GM12878 (cell line): ENCODE data around the gene RAB31. TPM values are rescaled to one million over a fixed set of nuclear protein-coding genes. Genes with fewer than 3 reads are reported as not detected.

Experiments
- ATAC-seq: fragments of 200-7000 bp; cut with Tn5 transposase; 3 replicates; pipeline ENCODE4 v1.9.1; 2020; ENCODE audit warnings: mild to moderate bottlenecking, moderate library complexity
- BruUV-seq: library from RNA; stranded (reverse); fragments of 400-500 nt; replicated peaks from 2 replicates; lab custom pipeline; 2021; lab: Mats Ljungman, UMichigan
- CTCF ChIA-PET: fragments of 300-600 bp; sonication (Branson Sonifier 250); formaldehyde crosslinking; extraction: SDS; loops from one replicate; lab custom pipeline; 2021; ENCODE audit warnings: inconsistent platforms; lab: Yijun Ruan, JAX
- POLR2A ChIA-PET: fragments of 350-600 bp; formaldehyde crosslinking; extraction: SDS; loops from one replicate; lab custom pipeline; 2021; ENCODE audit warnings: inconsistent platforms; lab: Charles Lee
- RAD21 ChIA-PET: fragments of 300-600 bp; sonication (Branson Sonifier 250); formaldehyde crosslinking; loops from one replicate; lab custom pipeline; 2023; ENCODE audit warnings: antibody characterized with exemption; ENCODE audit not compliant: unreplicated experiment; lab: Charles Lee
- SMC1A ChIA-PET: fragments of 300-600 bp; sonication (Branson Sonifier 250); formaldehyde crosslinking; loops from one replicate; lab custom pipeline; 2023; ENCODE audit not compliant: unreplicated experiment, uncharacterized antibody; lab: Charles Lee
- DNase-seq: peaks from one replicate; pipeline ENCODE4 v3.0.0-alpha.2; 2011; ENCODE audit warnings: low read depth, low spot score
- FAIRE-seq: peaks from 3 replicates; lab custom pipeline; 2011; peaks lifted over from hg19 to GRCh38; lab: Jason Lieb, UNC
- H2AFZ ChIP-seq: 2 replicates; pipeline ENCODE4 v1.6.0; 2011; ENCODE audit warnings: low read depth, low read length, control low read depth; ENCODE audit not compliant: control insufficient read depth
- H3K27ac ChIP-seq: 2 replicates; pipeline ENCODE4 v1.5.1; 2011; ENCODE audit warnings: control low read depth; ENCODE audit not compliant: control insufficient read depth, insufficient read depth
- H3K27me3 ChIP-seq, 2 experiments: replicated peaks in 1 of 2; 2 replicates each; pipeline versions ENCODE4 v1.6.0 to v1.6.1; 2011; ENCODE audit warnings: low read length in 1 of 2; ENCODE audit not compliant: control insufficient read depth in 2 of 2, insufficient read depth in 2 of 2
- H3K36me3 ChIP-seq, 2 experiments: 2 replicates each; pipeline ENCODE4 v1.5.1; 2011; ENCODE audit warnings: low read length in 1 of 2; ENCODE audit not compliant: control insufficient read depth in 2 of 2, insufficient read depth in 2 of 2
- H3K4me1 ChIP-seq: 2 replicates; pipeline ENCODE4 v1.6.1; 2011; ENCODE audit warnings: mild to moderate bottlenecking, low read length, moderate library complexity, mixed read lengths; ENCODE audit not compliant: control insufficient read depth, insufficient read depth
- H3K4me2 ChIP-seq: 2 replicates; pipeline ENCODE4 v1.6.0; 2011; ENCODE audit warnings: control low read depth; ENCODE audit not compliant: control insufficient read depth, insufficient read depth
- H3K4me3 ChIP-seq: fragments of 200-600 bp; sonication (generic); 2 replicates; pipeline ENCODE4 v1.5.1; 2016
- H3K79me2 ChIP-seq: 2 replicates; pipeline ENCODE4 v1.6.0; 2011; ENCODE audit warnings: low read length; ENCODE audit not compliant: control insufficient read depth, insufficient read depth
- H3K9ac ChIP-seq: 2 replicates; pipeline ENCODE4 v1.8.0; 2011; ENCODE audit warnings: low read length, control low read depth, mixed read lengths; ENCODE audit not compliant: control insufficient read depth, insufficient read depth
- H3K9me3 ChIP-seq: replicated peaks from 3 replicates; pipeline ENCODE4 v1.5.1; 2011; ENCODE audit warnings: mild to moderate bottlenecking, low read length; ENCODE audit not compliant: control insufficient read depth, insufficient read depth
- H4K20me1 ChIP-seq: 2 replicates; pipeline ENCODE4 v1.6.0; 2011; ENCODE audit not compliant: control insufficient read depth, insufficient read depth
- CHD2 ChIP-seq: IDR thresholded peaks from 2 replicates; pipeline ENCODE4 v1.6.1; 2011; ENCODE audit warnings: low read depth, low read length, improper control_type of control experiment, borderline replicate concordance
- EGR1 ChIP-seq, 2 experiments: IDR thresholded peaks; 1 replicate in 1 of 2; 2 replicates in 1 of 2; pipeline ENCODE4 v1.6.1; 2011 to 2012; ENCODE audit warnings: low read depth in 2 of 2, low read length in 2 of 2, borderline replicate concordance in 1 of 2, mild to moderate bottlenecking in 1 of 2, moderate library complexity in 1 of 2
- GABPA ChIP-seq: IDR thresholded peaks from 2 replicates; pipeline ENCODE4 v1.6.1; 2014; ENCODE audit warnings: antibody characterized with exemption, low read depth, mild to moderate bottlenecking, inconsistent platforms
- MEF2A ChIP-seq: IDR thresholded peaks from 2 replicates; pipeline ENCODE4 v1.6.1; 2011; ENCODE audit warnings: low read depth, mild to moderate bottlenecking, low read length, moderate library complexity; ENCODE audit not compliant: insufficient read depth
- PAX5 ChIP-seq: IDR thresholded peaks from 2 replicates; pipeline ENCODE4 v1.6.1; 2011; ENCODE audit warnings: low read depth, low read length, borderline replicate concordance
- SP1 ChIP-seq: IDR thresholded peaks from one replicate; pipeline ENCODE4 v1.6.1; 2011; ENCODE audit warnings: low read depth, low read length
- ZBTB33 ChIP-seq: fragments of 450-650 bp; IDR thresholded peaks from 2 replicates; pipeline ENCODE4 v1.6.1; 2017; ENCODE audit warnings: mild to moderate bottlenecking
- ZBTB40 ChIP-seq: fragments of 450-650 bp; IDR thresholded peaks from 2 replicates; pipeline ENCODE4 v1.6.1; 2016; ENCODE audit warnings: mild to moderate bottlenecking, moderate library complexity, borderline replicate concordance
- ZNF217 ChIP-seq: fragments of 450-650 bp; IDR thresholded peaks from 2 replicates; pipeline ENCODE4 v1.6.1; 2017; ENCODE audit warnings: antibody characterized with exemption, mild to moderate bottlenecking
- WGBS: methylation state at CpG from one replicate; pipeline ENCODE4 v1.1.6; 2016; ENCODE audit warnings: low lambda C conversion rate; ENCODE audit not compliant: insufficient replicate concordance, insufficient coverage; ENCODE audit errors: missing lambda C conversion rate; 5-methylcytosine and 5-hydroxymethylcytosine counted together
- in situ Hi-C: fragments of 300-500 bp; cut with MboI; formaldehyde crosslinking; loops from 9 replicates; pipeline ENCODE4 v1.14.3; 2018; ENCODE audit warnings: mixed read lengths
- intact Hi-C: fragments of 100-400 bp; cut with micrococcal nuclease; formaldehyde crosslinking; loops from one replicate; pipeline ENCODE4 v1.14.2; 2022; ENCODE audit not compliant: unreplicated experiment
- polyA plus RNA-seq, 11 experiments: library from polyadenylated mRNA; depleted of rRNA in 4 of 11; unstranded in 6 of 11; stranded (reverse) in 5 of 11; fragments of >200 nt; fragmentation: Nextera tagmentation in 4 of 11; fragmentation: Illumina TruSeq in 1 of 11; extraction: Ambion mirVana in 4 of 11; extraction: Trizol in 1 of 11; gene quantifications; 1 replicate in 1 of 11; 2 replicates in 10 of 11; pipeline versions ENCODE4 v1.2.1 to v1.2.3, GENCODE V29; 2011 to 2016; ENCODE audit warnings: inconsistent platforms in 2 of 11, missing spikeins in 2 of 11, low read depth in 1 of 11
- total RNA-seq, 4 experiments: library from RNA; depleted of rRNA in 3 of 4; stranded (reverse); fragments of >200 nt in 3 of 4; fragmentation: Illumina TruSeq in 1 of 4; extraction: Trizol in 1 of 4; gene quantifications; 2 replicates each; pipeline versions ENCODE4 v1.2.1 to v1.2.3, GENCODE V29; 2013 to 2021
- TF ChIP-seq, protein P1 (sequence below): fragments of 450-650 bp; IDR thresholded peaks from 2 replicates; pipeline ENCODE4 v1.6.1; 2017; ENCODE audit warnings: mild to moderate bottlenecking, moderate library complexity

The RAB31 gene
- total and polyA plus RNA-seq, 10 of the 15 experiments (the other 5 are each of a cell fraction or from before 2014, with no cell fraction given) = 0.80 to 23.3 (median 12.2) TPM

DNA sequence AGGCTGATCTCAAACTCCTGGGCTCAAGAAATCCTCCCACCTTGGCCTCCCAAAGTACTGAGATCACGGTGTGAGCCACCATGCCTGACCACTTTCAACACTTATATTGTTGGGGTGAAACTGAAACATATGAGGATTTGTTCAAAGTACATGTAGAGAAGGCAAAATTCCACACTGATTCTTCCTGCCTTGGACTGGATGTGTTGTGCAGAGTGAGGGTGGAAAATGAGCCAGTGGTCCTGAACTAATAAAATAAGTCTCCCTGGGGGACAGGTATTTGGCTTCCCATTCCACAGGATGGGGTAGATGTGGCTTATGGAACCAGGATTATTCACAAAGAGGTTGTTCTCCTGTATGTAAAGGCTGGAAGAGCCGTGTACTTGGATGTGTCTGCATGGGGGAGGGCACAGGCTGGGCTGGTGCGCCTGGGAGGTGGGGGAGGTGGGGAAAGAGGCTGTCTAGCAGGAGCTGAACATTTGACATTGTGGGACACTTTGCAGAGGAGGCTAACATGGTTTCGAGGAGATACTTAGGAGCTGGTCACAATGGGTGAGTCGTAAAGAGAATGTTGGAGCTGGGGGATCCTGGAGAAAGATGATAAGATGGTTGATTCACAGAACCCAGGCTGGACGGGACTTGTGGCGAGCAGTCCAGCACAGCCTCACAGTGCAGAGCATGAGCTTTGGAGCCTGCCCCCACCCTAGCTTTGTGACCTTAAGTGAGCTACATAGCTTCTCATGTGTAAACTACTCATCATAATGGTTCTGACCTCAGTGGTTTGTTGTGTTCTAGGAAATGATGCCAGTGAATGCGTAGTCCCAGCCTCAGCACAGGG, 177.3 kb downstream of the RAB31 start, which contains the start of gene TXNDC2 (continued):
- no peak for TF ChIP-seq ZBTB33
- no peak for TF ChIP-seq ZBTB40
- no peak for TF ChIP-seq MEF2A
- TF ChIP-seq SP1 = no peak

DNA sequence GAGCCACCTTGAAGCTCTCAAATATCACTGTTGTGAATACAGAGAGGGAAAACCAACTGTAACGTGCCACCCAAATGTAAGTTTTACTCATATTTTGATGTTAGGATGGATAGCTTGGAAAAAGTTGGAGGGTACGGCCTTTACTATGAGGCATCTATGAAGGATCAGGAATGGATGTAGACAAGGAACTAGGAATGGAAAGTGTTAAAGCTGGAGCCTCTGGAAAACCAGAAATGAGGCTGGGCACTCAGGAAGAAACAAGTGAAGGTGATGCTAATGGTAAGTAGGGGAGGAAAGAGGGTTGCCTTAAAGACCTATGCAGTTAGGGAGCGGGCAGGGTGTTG, 177.9 kb downstream of the RAB31 start:
- no peaks in the 10 kb centered on the region for H3K36me3 ChIP-seq
- H3K4me2 ChIP-seq = no peak overlapping the region
- ChIA-PET SMC1A (interaction anchor here (0.6 kb wide), 1 partner anchor 1062 kb away, joined by 3 read pairs; no protein-coding TSS in a partner anchor), CTCF (no interaction called here), POLR2A (no interaction called here), RAD21 (interaction anchor here (0.5 kb wide), 1 partner anchor 10 kb away, joined by 5 read pairs; no protein-coding TSS in a partner anchor)
- BruUV-seq = no TSS peak
- H3K79me2 ChIP-seq = no peaks in the 10 kb centered on the region
- in situ Hi-C loops = no loop called here
- H2AFZ ChIP-seq = no peak overlapping the region
- DNase-seq = no peak
- no peaks in the 10 kb centered on the region for H3K27me3 ChIP-seq
- no peak overlapping the region for H3K9ac ChIP-seq
- H3K27ac ChIP-seq = no peak overlapping the region
- intact Hi-C loops = no loop called here
- H3K4me1 ChIP-seq = no peaks in the 10 kb centered on the region
- no peak for ATAC-seq
- FAIRE-seq = no peak
- whole genome bisulfite sequencing = 73% methylated on average over 3 of the region's 3 CpGs
- no peaks in the 10 kb centered on the region for H4K20me1 ChIP-seq
- H3K4me3 ChIP-seq = no peak overlapping the region
- H3K9me3 ChIP-seq = no peaks in the 10 kb centered on the region
- no peak for TF ChIP-seq CHD2
- TF ChIP-seq EGR1 (IDR thresholded peaks at IDR 0.05; ENCODE audit: borderline replicate concordance in 1 of 2, low read depth in 2 of 2, low read length in 2 of 2) = no peak
- TF ChIP-seq GABPA = no peak
- no peak for TF ChIP-seq PAX5
- TF ChIP-seq, protein P1, sequence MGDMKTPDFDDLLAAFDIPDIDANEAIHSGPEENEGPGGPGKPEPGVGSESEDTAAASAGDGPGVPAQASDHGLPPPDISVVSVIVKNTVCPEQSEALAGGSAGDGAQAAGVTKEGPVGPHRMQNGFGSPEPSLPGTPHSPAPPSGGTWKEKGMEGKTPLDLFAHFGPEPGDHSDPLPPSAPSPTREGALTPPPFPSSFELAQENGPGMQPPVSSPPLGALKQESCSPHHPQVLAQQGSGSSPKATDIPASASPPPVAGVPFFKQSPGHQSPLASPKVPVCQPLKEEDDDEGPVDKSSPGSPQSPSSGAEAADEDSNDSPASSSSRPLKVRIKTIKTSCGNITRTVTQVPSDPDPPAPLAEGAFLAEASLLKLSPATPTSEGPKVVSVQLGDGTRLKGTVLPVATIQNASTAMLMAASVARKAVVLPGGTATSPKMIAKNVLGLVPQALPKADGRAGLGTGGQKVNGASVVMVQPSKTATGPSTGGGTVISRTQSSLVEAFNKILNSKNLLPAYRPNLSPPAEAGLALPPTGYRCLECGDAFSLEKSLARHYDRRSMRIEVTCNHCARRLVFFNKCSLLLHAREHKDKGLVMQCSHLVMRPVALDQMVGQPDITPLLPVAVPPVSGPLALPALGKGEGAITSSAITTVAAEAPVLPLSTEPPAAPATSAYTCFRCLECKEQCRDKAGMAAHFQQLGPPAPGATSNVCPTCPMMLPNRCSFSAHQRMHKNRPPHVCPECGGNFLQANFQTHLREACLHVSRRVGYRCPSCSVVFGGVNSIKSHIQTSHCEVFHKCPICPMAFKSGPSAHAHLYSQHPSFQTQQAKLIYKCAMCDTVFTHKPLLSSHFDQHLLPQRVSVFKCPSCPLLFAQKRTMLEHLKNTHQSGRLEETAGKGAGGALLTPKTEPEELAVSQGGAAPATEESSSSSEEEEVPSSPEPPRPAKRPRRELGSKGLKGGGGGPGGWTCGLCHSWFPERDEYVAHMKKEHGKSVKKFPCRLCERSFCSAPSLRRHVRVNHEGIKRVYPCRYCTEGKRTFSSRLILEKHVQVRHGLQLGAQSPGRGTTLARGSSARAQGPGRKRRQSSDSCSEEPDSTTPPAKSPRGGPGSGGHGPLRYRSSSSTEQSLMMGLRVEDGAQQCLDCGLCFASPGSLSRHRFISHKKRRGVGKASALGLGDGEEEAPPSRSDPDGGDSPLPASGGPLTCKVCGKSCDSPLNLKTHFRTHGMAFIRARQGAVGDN = no peak
- TF ChIP-seq ZNF217 = no peak
